Chondrocyte (in vitro differentiated cells): ENCODE results near the gene PPM1E. TPM values are rescaled to one million over a fixed set of nuclear protein-coding genes. Genes with fewer than 3 reads are reported as not detected.

Experiments used
- DNase-seq: peaks from one replicate; pipeline ENCODE4 v3.0.0; 2021; ENCODE audit warnings: mixed read lengths, low spot score
- H3K27ac Mint-ChIP-seq: one replicate; pipeline ENCODE4 v1.8.0; 2021; ENCODE audit warnings: mild to moderate bottlenecking, moderate library complexity, mixed read lengths; ENCODE audit not compliant: unreplicated experiment
- H3K27me3 Mint-ChIP-seq: 2 replicates; pipeline ENCODE4 v1.8.0; 2021; ENCODE audit warnings: low read depth, mixed read lengths
- H3K36me3 Mint-ChIP-seq: 2 replicates; pipeline ENCODE4 v1.8.0; 2021; ENCODE audit warnings: low read depth, mixed read lengths
- H3K4me1 Mint-ChIP-seq: 2 replicates; pipeline ENCODE4 v1.8.0; 2021; ENCODE audit warnings: low read depth, mild to moderate bottlenecking, mixed read lengths
- H3K4me3 Mint-ChIP-seq: one replicate; pipeline ENCODE4 v1.8.0; 2021; ENCODE audit warnings: mild to moderate bottlenecking, moderate library complexity, mixed read lengths; ENCODE audit not compliant: unreplicated experiment
- H3K9me3 Mint-ChIP-seq: 2 replicates; pipeline ENCODE4 v1.8.0; 2021; ENCODE audit warnings: low read depth, mixed read lengths
- total RNA-seq: library from RNA; stranded (reverse); gene quantifications from 3 replicates; pipeline ENCODE4 v1.2.1, GENCODE V29; 2021
- TF ChIP-seq, protein P1 (sequence below): fragments of 200-600 bp; sonication (generic); IDR thresholded peaks from 2 replicates; pipeline ENCODE4 v1.5.0; 2021; ENCODE audit warnings: antibody characterized with exemption, mild to moderate bottlenecking, moderate library complexity

PPM1E gene
- total RNA-seq, 1 donor from 2014 or later, result 2.2 TPM

- Mint-ChIP-seq H3K9me3 (peaks cover 7% of the 10 kb centered on the region), H3K27me3 (no peaks in the 10 kb centered on the region), H3K27ac (peak overlapping the region; percentile 97), H3K4me1 (peaks cover 36% of the 10 kb centered on the region), H3K36me3 (peaks cover 18% of the 10 kb centered on the region), H3K4me3 (peak overlapping the region; percentile 28)
- TF ChIP-seq, protein P1, sequence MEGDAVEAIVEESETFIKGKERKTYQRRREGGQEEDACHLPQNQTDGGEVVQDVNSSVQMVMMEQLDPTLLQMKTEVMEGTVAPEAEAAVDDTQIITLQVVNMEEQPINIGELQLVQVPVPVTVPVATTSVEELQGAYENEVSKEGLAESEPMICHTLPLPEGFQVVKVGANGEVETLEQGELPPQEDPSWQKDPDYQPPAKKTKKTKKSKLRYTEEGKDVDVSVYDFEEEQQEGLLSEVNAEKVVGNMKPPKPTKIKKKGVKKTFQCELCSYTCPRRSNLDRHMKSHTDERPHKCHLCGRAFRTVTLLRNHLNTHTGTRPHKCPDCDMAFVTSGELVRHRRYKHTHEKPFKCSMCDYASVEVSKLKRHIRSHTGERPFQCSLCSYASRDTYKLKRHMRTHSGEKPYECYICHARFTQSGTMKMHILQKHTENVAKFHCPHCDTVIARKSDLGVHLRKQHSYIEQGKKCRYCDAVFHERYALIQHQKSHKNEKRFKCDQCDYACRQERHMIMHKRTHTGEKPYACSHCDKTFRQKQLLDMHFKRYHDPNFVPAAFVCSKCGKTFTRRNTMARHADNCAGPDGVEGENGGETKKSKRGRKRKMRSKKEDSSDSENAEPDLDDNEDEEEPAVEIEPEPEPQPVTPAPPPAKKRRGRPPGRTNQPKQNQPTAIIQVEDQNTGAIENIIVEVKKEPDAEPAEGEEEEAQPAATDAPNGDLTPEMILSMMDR, result no peak
- no peak for DNase-seq
Measured at GRCh38 chr17:58991718-58992331, 236.2 kb downstream of the PPM1E start.

DNA sequence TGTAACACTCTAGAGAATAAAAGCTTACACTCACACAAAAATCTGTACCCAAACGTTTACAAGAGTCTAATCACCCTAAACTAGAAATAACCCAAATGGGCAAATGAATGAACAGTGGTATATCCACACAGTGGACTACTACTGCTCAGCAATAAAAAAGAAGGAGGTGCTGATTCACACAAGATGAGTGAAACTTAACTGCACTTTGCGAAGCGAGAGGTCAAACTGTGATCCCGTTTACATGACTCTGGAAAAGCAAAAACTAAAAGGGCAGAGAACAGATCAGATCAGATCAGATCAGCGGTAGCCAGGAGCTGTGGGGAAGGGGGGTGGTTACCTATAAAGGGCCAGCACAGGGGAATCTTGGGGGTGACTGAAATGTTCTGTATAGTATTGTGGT is 237.7 kb downstream of the PPM1E start:
- Mint-ChIP-seq H3K27me3 (no peaks in the 10 kb centered on the region), H3K4me3 (no peak overlapping the region), H3K4me1 (peaks cover 50% of the 10 kb centered on the region), H3K27ac (peak overlapping the region; percentile 99), H3K36me3 (peaks cover 19% of the 10 kb centered on the region), H3K9me3 (peaks cover 7% of the 10 kb centered on the region)
- DNase-seq, result no peak
- TF ChIP-seq, protein P1, result no peak

DNA sequence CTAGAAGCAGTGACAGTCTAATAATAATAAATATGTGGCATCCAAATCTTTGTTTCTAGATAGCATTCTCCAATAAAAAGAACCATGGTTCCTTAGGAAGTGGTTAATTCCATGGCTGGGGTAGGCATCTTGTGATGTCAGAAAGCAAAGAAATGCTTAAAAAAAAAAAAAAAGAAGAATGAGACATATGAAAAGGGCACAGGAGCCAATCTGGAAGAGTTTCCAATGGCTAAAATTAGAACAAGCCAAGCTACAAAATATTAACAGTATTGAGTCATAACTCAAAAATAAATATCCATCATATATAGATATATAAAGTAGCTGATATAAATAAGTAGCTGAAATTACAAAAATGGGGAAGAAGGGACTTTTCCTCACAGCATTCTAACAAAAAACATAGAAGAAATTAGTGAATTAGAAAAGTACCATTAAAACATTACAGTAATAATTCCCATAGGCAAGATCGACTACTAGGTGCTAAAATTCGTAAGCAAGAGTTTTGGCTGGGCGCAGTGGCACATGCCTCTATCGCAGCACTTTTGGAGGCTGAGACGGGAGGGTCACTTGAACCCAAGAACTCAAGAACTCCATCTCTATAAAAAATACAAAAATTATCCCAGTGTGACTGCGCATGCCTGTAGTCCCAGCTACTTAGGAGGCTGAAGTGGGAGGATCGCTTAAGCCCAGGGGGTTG is 239.7 kb downstream of the PPM1E start:
- TF ChIP-seq, protein P1, result no peak
- Mint-ChIP-seq H3K4me1 (peaks cover 59% of the 10 kb centered on the region), H3K9me3 (peaks cover 7% of the 10 kb centered on the region), H3K36me3 (peaks cover 23% of the 10 kb centered on the region), H3K27ac (peak overlapping the region; percentile 85), H3K4me3 (peak overlapping the region; percentile 13), H3K27me3 (no peaks in the 10 kb centered on the region)
- no peak for DNase-seq

DNA sequence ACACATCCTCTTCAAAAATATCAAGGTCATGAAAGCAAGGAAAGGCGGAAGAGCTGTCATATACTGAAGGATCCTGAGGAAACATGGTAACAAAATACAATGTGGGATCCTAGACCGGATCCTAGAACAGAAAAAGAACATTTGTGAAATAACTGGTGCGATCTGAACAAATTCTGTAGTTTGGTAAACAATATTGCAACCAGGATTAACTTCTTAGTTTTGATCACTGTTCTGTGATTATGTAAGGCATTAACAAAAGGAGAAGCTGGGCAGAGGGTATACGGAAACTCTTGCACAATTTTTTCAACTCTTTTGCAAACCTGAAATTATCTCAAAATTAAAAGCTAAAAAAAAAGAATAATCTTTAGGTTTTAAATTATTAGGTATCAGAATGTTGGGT is 241.3 kb downstream of the PPM1E start:
- no peak for DNase-seq
- Mint-ChIP-seq H3K27me3 (no peaks in the 10 kb centered on the region), H3K36me3 (peaks cover 23% of the 10 kb centered on the region), H3K9me3 (peaks cover 5% of the 10 kb centered on the region), H3K4me3 (no peak overlapping the region), H3K4me1 (peaks cover 66% of the 10 kb centered on the region), H3K27ac (peak overlapping the region; percentile 81)
- TF ChIP-seq, protein P1, result no peak

- Mint-ChIP-seq H3K27me3 (no peaks in the 10 kb centered on the region), H3K27ac (peak overlapping the region; percentile 81), H3K36me3 (peaks cover 20% of the 10 kb centered on the region), H3K4me1 (peaks cover 67% of the 10 kb centered on the region), H3K9me3 (peaks cover 5% of the 10 kb centered on the region), H3K4me3 (no peak overlapping the region)
- DNase-seq, result no peak
- TF ChIP-seq, protein P1, result no peak
Measured at GRCh38 chr17:58997756-58998553, 242.3 kb downstream of the PPM1E start.
